Suppressor macrophage treated with lipopolysaccharide for 4 hours (primary cell): Measurements from ENCODE around the gene TIMP4.

ENCODE experiments used
- DNase-seq: peaks from one replicate; pipeline ENCODE4 v3.0.0-alpha.2; 2020

Gene TIMP4

DNA sequence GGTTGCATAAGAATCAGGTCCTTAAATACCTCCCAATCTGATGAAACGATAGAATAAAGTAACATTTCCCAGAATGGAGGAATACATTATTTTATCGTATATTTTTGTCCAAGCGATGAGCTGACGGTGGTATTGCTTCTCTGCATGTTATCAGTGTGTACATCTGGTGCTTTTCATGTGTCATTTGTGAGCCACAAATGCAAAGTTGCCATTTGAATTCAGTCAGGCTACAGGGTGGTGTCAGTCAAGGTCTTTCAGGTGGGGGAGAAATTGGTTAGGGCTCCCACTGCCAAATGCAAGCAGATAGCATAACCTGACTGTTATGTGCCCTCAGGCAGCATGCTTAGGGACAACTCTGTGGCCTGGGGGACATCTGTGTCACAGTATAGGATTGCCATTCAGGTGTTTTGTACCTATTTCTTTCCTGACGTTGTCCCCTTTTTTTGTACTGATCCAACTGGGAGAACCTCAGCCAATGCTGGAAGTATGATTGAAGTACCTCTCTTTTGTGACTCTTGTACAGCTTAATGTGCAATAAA is 26.5 kb upstream of the TIMP4 start:
- DNase-seq = no peak

DNA sequence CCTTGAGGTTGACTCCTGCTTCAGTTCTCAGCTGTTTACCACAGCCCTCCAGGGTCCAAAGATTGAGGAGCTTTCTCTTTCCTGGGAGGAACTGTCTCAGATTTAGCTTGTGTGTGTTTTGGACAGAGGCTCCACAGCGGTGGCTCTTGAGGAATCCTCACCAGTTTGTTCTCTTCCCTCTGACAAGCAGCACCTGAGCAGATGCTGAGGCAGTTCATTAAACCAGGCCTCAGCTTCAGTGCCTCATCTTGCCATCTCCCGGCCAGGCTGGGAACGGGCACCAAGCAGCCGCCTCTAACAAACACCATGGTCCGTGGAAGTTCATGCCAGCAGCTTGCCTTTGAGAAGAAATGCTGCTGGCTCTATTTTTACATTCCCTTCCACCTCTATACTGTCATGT is 25.8 kb upstream of the TIMP4 start:
- no peak for DNase-seq

DNA sequence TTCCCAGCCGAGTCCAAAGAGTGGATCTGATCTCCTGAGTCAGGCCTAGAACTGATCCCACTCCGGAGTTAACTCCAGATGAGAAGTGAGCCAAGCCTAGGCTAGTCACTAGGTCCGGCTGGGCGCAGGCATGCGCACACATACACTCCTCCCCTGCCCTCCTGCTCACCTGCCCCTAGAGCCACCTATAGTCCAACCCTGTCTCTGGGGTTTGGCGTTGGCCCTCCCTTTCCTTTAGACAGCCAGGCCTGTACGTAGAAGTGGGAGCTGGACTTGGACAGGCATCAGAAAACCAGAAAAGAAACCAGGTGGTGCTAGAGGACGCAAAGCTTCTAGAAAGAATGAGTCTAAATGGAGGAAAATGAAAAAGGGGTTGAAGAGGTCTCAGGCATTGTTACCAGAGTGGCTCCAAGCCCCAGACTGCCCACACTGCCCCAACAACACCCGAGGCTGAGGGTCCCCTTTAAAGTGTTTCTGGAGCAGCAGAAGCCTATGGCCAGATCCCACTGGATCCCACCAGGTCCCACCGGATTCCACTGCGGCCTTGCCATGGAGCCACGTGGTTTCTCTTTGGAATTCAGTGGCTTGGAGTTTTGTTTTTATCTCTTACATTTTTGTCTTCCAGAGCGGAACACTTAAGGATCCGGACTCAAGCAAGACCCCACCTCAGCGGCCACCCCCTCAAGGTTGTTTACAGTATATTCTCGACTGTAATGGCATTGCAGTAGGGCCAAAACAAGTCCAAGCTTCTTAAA is 24.2 kb upstream of the TIMP4 start:
- DNase-seq = no peak

GRCh38 chr3:12181806-12182205 is 23.1 kb upstream of the TIMP4 start:
- no peak for DNase-seq

DNA sequence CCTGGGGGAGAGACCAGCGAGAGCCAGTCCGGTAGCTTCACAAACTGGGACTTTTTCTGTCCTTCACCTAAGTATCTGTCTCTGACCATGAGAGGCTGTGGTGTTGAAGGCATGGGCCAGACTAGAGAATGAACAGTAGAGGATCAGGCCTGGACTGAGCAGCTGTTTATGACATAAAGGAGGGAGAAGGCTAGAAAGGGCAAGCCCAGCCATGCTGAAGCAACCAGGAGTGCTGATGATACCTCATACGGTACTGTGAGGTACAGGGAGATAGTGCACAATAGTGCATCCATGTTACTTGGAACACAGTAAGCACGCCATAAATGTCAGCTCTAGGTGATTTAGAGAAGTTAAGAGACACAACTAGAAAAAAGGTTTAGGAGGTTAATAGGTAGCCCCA is 22.6 kb upstream of the TIMP4 start:
- no peak for DNase-seq

DNA sequence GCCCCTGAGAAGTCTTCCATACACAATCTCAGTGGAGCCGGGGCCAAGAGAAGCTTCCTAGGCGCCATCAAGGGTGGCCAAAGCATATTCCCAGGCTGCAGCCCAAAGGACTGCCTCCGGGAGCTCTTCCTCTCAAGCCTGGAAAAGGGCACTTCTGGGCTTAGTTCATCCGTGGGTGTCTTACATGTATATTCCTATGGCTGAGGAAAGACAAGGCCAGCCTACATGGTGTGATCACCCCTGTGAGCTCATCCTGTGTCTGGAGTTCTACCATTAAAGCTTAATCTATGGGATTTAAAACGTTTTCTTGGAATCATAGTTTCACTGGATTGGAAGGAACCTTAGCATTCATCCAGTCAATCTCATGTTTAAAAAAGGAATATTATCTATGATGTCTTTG is 21.9 kb upstream of the TIMP4 start:
- DNase-seq = peak; percentile 35

- DNase-seq = no peak
These were observed 21.5 kb upstream of the TIMP4 start for GRCh38 chr3:12180218-12180617.

GRCh38 chr3:12179441-12179840 is 20.7 kb upstream of the TIMP4 start:
- no peak for DNase-seq

DNA sequence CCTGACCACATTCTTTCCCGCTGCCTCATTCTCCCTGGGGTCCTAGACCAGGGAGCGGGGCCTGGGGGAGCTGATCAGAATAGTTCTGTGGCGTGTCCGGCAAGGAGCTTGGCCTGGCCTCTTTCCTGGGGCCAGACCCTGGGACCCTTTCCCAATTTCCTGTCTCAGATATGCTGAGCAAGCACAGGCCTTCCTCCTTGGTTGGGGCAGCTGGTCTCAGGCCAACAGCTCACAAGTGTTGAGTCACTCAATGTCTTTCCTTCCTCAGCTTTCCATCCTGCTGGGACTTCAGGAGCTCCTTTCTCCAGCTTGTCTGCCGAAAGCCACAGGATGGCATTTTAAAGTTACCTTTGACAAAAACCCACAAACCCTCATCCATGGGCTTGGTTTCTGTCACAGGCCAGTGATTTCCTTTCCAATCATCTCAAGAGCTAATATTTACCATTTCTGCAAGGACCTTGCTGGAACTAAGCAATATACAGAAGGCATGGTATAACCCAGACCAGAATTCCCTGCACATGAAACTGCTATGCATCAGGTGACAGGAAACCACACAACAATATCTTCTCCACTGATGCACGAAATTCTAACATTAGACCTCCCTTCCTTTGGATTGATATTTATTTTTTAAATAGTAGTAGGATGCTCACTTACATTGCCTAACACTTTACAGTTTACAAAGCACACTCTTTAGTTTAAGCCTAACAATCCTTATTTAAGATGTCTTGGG is 19.5 kb upstream of the TIMP4 start:
- peak; percentile 36 for DNase-seq

DNA sequence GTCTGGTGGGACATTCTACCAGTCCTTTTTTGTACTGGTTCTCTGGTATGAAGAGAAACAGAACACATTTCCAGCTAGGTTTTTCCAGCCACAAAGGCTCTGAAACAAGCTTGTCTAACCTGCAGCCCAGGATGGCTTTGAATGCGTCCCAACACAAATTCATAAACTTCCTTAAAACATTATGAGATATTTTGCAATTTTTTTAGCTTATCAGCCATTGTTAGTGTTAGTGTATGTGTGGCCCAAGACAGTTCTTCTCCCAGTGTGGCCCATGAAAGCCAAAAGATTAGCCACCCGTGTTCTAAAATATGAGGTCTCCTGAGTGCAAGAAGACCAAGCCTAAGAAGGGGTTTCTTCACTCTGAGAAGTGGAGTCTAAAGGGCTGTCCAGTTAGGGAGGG is 18.4 kb upstream of the TIMP4 start:
- no peak for DNase-seq

- peak; percentile 57 for DNase-seq
These were observed 17.2 kb upstream of the TIMP4 start for GRCh38 chr3:12175844-12176453.

DNA sequence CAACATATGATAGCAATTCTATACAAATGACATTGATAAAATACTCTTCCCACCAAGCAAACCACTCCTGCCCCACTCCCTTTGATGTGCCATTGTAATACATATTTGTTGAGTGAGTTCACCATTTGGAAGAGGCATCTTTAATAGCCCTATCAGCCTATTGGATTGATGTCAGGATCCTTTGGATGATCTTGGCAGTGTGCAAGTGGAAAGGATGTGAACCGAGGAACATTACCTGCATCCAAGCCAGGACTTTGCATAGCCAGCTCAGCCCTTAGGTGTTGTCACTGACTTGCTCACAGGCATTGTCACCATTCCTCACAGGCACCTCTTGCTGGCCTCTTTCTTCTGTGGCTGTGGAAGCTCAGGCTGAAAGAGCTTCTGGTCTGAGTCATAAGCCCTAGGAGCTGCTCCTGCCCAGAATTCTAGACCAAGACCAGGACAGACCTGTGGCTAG is 16.5 kb upstream of the TIMP4 start:
- DNase-seq = no peak

GRCh38 chr3:12170207-12170606 is 11.5 kb upstream of the TIMP4 start:
- peak; percentile 79 for DNase-seq

DNA sequence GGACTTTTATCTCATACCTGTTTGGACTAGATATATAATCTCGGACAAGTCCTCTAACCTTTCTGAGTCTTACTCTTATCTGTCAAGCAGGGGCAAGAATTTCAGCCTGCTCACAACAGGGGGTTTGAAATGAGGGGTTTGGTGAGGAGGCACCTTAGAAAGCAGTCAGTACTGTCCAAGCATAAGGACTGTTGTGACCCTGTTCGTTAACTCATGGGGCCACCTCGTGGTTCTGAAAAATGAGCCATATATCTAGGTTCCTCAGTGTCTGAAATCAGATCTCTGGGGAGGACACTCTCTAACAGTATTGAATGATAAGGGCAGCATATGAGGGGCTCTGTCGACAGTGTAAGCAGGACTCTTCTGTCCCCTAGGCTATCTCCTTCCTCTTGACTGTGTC is 7.2 kb upstream of the TIMP4 start:
- no peak for DNase-seq

GRCh38 chr3:12159227-12159601 is 502 bp upstream of the TIMP4 start:
- no peak for DNase-seq

DNA sequence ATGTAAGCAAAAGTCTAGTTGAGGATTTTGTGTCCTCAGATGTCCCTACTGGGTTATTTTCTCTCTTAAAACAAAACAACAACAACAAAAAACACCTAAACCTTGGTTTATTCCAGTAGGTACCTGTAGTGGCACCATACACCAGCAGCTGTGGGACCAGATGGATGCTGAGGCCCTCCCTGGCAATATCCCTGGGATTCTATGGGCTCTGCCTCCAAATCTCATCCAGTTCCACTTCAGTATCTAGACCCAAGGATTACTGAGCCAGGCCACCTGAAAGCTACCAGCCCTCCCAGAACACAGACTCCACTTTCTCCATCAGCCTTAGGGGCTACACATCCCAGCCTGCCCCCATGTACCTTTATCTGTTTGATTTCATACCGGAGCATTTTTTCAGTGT is 1.7 kb downstream of the TIMP4 start:
- DNase-seq = no peak

GRCh38 chr3:12155828-12156227 is 2.9 kb downstream of the TIMP4 start:
- DNase-seq = no peak

DNA sequence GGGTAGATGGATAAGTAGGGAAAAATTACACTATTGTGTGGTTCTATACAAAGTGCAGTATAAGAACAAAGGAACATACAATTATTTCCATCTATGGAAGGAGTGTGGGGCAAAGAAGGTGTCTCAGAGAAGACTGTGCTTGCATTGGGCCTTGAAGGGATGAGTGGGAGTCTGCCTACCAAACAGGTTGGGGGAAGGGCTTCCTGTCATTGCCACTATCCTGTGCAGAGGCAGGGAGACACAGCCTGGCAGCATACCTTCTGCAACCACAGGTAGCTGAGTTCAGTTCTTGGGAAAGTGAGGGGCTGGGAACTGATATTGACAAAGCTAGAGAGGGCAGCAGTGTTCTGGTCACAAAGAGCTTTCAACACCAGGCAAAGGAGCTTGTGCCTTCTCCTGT is 3.4 kb downstream of the TIMP4 start:
- DNase-seq = no peak

DNA sequence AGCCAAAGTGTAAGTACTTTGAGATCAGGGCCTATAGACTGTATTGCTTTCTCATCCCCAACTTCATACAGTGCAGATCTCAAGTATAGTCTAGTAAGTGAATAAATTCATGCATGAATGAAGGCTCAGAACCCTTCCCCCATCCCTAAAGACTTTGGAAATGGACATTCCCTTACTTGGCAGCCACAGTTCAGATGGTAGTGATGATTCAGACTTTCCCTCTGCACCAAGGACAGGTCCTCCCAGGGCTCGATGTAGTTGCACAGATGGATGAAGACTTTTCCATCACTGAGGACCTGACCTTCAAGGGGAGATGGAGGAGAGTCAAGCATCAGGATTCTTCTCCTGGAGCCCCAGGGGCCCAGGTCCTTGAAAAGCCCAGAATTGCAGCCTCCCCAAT is 4.6 kb downstream of the TIMP4 start:
- DNase-seq = no peak

DNA sequence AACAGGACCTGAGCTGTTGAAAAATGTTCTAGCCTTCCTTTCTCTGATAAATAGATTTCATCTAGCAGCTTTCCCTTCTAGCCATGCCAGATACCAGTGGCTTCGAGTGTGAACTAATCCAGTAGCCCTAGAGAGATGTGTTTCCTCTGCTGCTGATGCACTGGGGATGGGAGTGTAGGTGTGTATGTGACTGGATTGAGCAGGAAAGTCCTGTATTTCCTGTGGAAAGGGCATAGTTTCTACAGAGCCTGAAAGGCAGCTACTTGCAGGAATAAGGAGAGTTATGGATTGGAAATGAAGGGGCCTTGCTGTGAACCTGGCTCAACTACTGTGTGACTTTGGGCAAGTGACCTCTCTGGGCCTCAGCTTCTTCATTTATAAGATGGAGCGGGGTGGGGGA is 8.6 kb downstream of the TIMP4 start:
- no peak for DNase-seq

- no peak for DNase-seq
These were observed 9.7 kb downstream of the TIMP4 start for GRCh38 chr3:12149029-12149428.

- DNase-seq = peak; percentile 24
These were observed 10.3 kb downstream of the TIMP4 start for GRCh38 chr3:12148183-12148940.
